ENCODE data around the gene TIAL1.
"Not testable (repeated sequence)": the region's sequence is repeated elsewhere in the genome, so short reads cannot be mapped to it uniquely, and the experiment has no call there.

Gene TIAL1

GRCh38 chr10:119575506-119575905, 21.3 kb downstream of the TIAL1 start:
- Histone ChIP-seq H3K27ac (ENCODE audit: low read depth, low read length) (no peak overlapping the region), H3K4me3 (ENCODE audit: insufficient read depth, low read length, poor library complexity, severe bottlenecking) (no peak overlapping the region), H3F3A (ENCODE audit: insufficient read depth) (peaks cover 29% of the 10 kb centered on the region; the same call in 1 of the 2 replicates), H3K9me2 (replicated peaks; ENCODE audit: insufficient read depth, low read length) (no peaks in the 10 kb centered on the region), H3K27me3 (ENCODE audit: low read length) (no peaks in the 10 kb centered on the region), H3K4me2 (ENCODE audit: low read depth, low read length, poor library complexity, severe bottlenecking) (no peak overlapping the region), H3K9me3 (ENCODE audit: insufficient read depth, low read length) (no peaks in the 10 kb centered on the region), H2AFZ (ENCODE audit: low read depth, low read length, severe bottlenecking) (no peak overlapping the region), H3K9ac (ENCODE audit: low read length) (no peak overlapping the region), H4K20me1 (ENCODE audit: low read depth, low read length) (peaks cover 6% of the 10 kb centered on the region), H3K79me2 (ENCODE audit: insufficient read depth, low read length) (no peaks in the 10 kb centered on the region), H3K36me3 (ENCODE audit: low read length) (peaks cover 69% of the 10 kb centered on the region)
- no peak for TF ChIP-seq EZH2phosphoT487 (conservative IDR thresholded peaks at IDR 0.05; ENCODE audit: low read length)
- no peak for TF ChIP-seq CTCF (IDR thresholded peaks at IDR 0.05; ENCODE audit: insufficient read depth, low read length, poor library complexity, severe bottlenecking)

GRCh38 chr10:119567978-119568377, 28.8 kb downstream of the TIAL1 start:
- Histone ChIP-seq H3F3A (ENCODE audit: insufficient read depth) (peaks cover 22% of the 10 kb centered on the region; the same call in 1 of the 2 replicates), H3K9me3 (ENCODE audit: insufficient read depth, low read length) (no peaks in the 10 kb centered on the region), H3K36me3 (ENCODE audit: low read length) (0 out of 2 replicates have a peak, but pooled peaks cover 3% of the 10 kb centered on the region), H4K20me1 (ENCODE audit: low read depth, low read length) (no peaks in the 10 kb centered on the region), H2AFZ (ENCODE audit: low read depth, low read length, severe bottlenecking) (no peak overlapping the region), H3K4me3 (ENCODE audit: insufficient read depth, low read length, poor library complexity, severe bottlenecking) (no peak overlapping the region), H3K79me2 (ENCODE audit: insufficient read depth, low read length) (no peaks in the 10 kb centered on the region), H3K27ac (ENCODE audit: low read depth, low read length) (no peak overlapping the region), H3K27me3 (ENCODE audit: low read length) (no peaks in the 10 kb centered on the region), H3K4me2 (ENCODE audit: low read depth, low read length, poor library complexity, severe bottlenecking) (peak overlapping the region; percentile 42), H3K9me2 (replicated peaks; ENCODE audit: insufficient read depth, low read length) (no peaks in the 10 kb centered on the region), H3K9ac (ENCODE audit: low read length) (no peak overlapping the region)
- TF ChIP-seq CTCF (IDR thresholded peaks at IDR 0.05; ENCODE audit: insufficient read depth, low read length, poor library complexity, severe bottlenecking) (no peak), EZH2phosphoT487 (conservative IDR thresholded peaks at IDR 0.05; ENCODE audit: low read length) (no peak)

GRCh38 chr10:119562097-119562496, 34.7 kb downstream of the TIAL1 start:
- Histone ChIP-seq H3K9ac (ENCODE audit: low read length) (no peak overlapping the region), H3K9me2 (replicated peaks; ENCODE audit: insufficient read depth, low read length) (no peaks in the 10 kb centered on the region), H3K27ac (ENCODE audit: low read depth, low read length) (no peak overlapping the region), H2AFZ (ENCODE audit: low read depth, low read length, severe bottlenecking) (no peak overlapping the region), H3F3A (ENCODE audit: insufficient read depth) (no peaks in the 10 kb centered on the region), H3K9me3 (ENCODE audit: insufficient read depth, low read length) (no peaks in the 10 kb centered on the region), H3K4me2 (ENCODE audit: low read depth, low read length, poor library complexity, severe bottlenecking) (no peak overlapping the region), H3K27me3 (ENCODE audit: low read length) (no peaks in the 10 kb centered on the region), H4K20me1 (ENCODE audit: low read depth, low read length) (no peaks in the 10 kb centered on the region), H3K36me3 (ENCODE audit: low read length) (no peaks in the 10 kb centered on the region), H3K79me2 (ENCODE audit: insufficient read depth, low read length) (no peaks in the 10 kb centered on the region), H3K4me3 (ENCODE audit: insufficient read depth, low read length, poor library complexity, severe bottlenecking) (no peak overlapping the region)
- TF ChIP-seq CTCF (IDR thresholded peaks at IDR 0.05; ENCODE audit: insufficient read depth, low read length, poor library complexity, severe bottlenecking) (no peak), EZH2phosphoT487 (conservative IDR thresholded peaks at IDR 0.05; ENCODE audit: low read length) (no peak)

- not testable (repeated sequence) for H4K20me1 ChIP-seq (ENCODE audit: low read depth, low read length)
These were observed 37.3 kb downstream of the TIAL1 start for GRCh38 chr10:119559511-119559910.

GRCh38 chr10:119556081-119556480, 40.7 kb downstream of the TIAL1 start:
- not testable (repeated sequence) for H4K20me1 ChIP-seq (ENCODE audit: low read depth, low read length); H3K4me2 ChIP-seq (ENCODE audit: low read depth, low read length, poor library complexity, severe bottlenecking); H3K4me3 ChIP-seq (ENCODE audit: insufficient read depth, low read length, poor library complexity, severe bottlenecking); H3K36me3 ChIP-seq (ENCODE audit: low read length); H3F3A ChIP-seq (ENCODE audit: insufficient read depth); H3K27me3 ChIP-seq (ENCODE audit: low read length); H3K9ac ChIP-seq (ENCODE audit: low read length); H3K79me2 ChIP-seq (ENCODE audit: insufficient read depth, low read length); H2AFZ ChIP-seq (ENCODE audit: low read depth, low read length, severe bottlenecking); H3K27ac ChIP-seq (ENCODE audit: low read depth, low read length); H3K9me3 ChIP-seq (ENCODE audit: insufficient read depth, low read length); H3K9me2 ChIP-seq (replicated peaks; ENCODE audit: insufficient read depth, low read length)

More at GRCh38 chr10:119559511-119559910, 37.3 kb downstream of the TIAL1 start:
- H3K27ac ChIP-seq (ENCODE audit: low read depth, low read length); H3K27me3 ChIP-seq (ENCODE audit: low read length); H3K4me3 ChIP-seq (ENCODE audit: insufficient read depth, low read length, poor library complexity, severe bottlenecking); H3K9me2 ChIP-seq (replicated peaks; ENCODE audit: insufficient read depth, low read length); H3K79me2 ChIP-seq (ENCODE audit: insufficient read depth, low read length); H3F3A ChIP-seq (ENCODE audit: insufficient read depth); H3K4me2 ChIP-seq (ENCODE audit: low read depth, low read length, poor library complexity, severe bottlenecking); H3K36me3 ChIP-seq (ENCODE audit: low read length); H3K9ac ChIP-seq (ENCODE audit: low read length); H2AFZ ChIP-seq (ENCODE audit: low read depth, low read length, severe bottlenecking); H3K9me3 ChIP-seq (ENCODE audit: insufficient read depth, low read length): not testable (repeated sequence)
